ENCODE results near the gene FOXB1.

FOXB1 gene

GRCh38 chr15:60017538-60018520 lies 13.7 kb downstream of the FOXB1 start:
- DNase-seq (ENCODE audit: extremely low read depth in 1 of 2, low read depth in 1 of 2), result no peak

GRCh38 chr15:60020736-60021135 lies 16.6 kb downstream of the FOXB1 start:
- no peak for DNase-seq (ENCODE audit: extremely low read depth in 1 of 2, low read depth in 1 of 2)

GRCh38 chr15:60021589-60022378 lies 17.7 kb downstream of the FOXB1 start:
- no peak for DNase-seq (ENCODE audit: extremely low read depth in 1 of 2, low read depth in 1 of 2)

- DNase-seq (ENCODE audit: extremely low read depth in 1 of 2, low read depth in 1 of 2), result no peak
Observed at GRCh38 chr15:60022379-60022741, 18.2 kb downstream of the FOXB1 start.

- DNase-seq (ENCODE audit: extremely low read depth in 1 of 2, low read depth in 1 of 2), result no peak
Observed at GRCh38 chr15:60026555-60026954, 22.4 kb downstream of the FOXB1 start.

GRCh38 chr15:60035344-60035743 lies 31.2 kb downstream of the FOXB1 start:
- DNase-seq (ENCODE audit: extremely low read depth in 1 of 2, low read depth in 1 of 2), result no peak

- no peak for DNase-seq (ENCODE audit: extremely low read depth in 1 of 2, low read depth in 1 of 2)
Observed at GRCh38 chr15:60039316-60039715, 35.2 kb downstream of the FOXB1 start.

- no peak for DNase-seq (ENCODE audit: extremely low read depth in 1 of 2, low read depth in 1 of 2)
Observed at GRCh38 chr15:60043744-60044435, 39.8 kb downstream of the FOXB1 start.

GRCh38 chr15:60044636-60045270 lies 40.6 kb downstream of the FOXB1 start:
- DNase-seq (ENCODE audit: extremely low read depth in 1 of 2, low read depth in 1 of 2), result no peak

- no peak for DNase-seq (ENCODE audit: extremely low read depth in 1 of 2, low read depth in 1 of 2)
Observed at GRCh38 chr15:60047701-60048100, 43.6 kb downstream of the FOXB1 start.

- no peak for DNase-seq (ENCODE audit: extremely low read depth in 1 of 2, low read depth in 1 of 2)
Observed at GRCh38 chr15:60049948-60050347, 45.8 kb downstream of the FOXB1 start.

- no peak for DNase-seq (ENCODE audit: extremely low read depth in 1 of 2, low read depth in 1 of 2)
Observed at GRCh38 chr15:60052796-60053195, 48.7 kb downstream of the FOXB1 start.

GRCh38 chr15:60054472-60054871 lies 50.4 kb downstream of the FOXB1 start:
- DNase-seq (ENCODE audit: extremely low read depth in 1 of 2, low read depth in 1 of 2), result no peak
